Spleen (tissue), 7 donors: ENCODE results near the gene PEPD.

ENCODE experiments used
- CTCF ChIP-seq, 11 experiments: fragments of 200-600 bp in 7 of 11; fragments of 450-650 bp in 4 of 11; sonication (generic) in 4 of 11; IDR thresholded peaks in 8 of 11; conservative IDR thresholded peaks in 3 of 11; 1 replicate in 7 of 11; 2 replicates in 4 of 11; pipeline versions ENCODE4 v1.4.0 to v1.8.0; 2016 to 2021; ENCODE audit warnings: antibody characterized with exemption in 11 of 11, inconsistent platforms in 4 of 11, mild to moderate bottlenecking in 1 of 11
- POLR2A ChIP-seq, 3 donors: fragments of 450-650 bp; IDR thresholded peaks; one replicate each; pipeline ENCODE4 v1.5.1; 2017; ENCODE audit warnings: antibody characterized with exemption in 3 of 3, mild to moderate bottlenecking in 1 of 3
- POLR2AphosphoS5 ChIP-seq, 3 donors: sonication (generic); formaldehyde crosslinking; IDR thresholded peaks; one replicate each; pipeline ENCODE4 v1.5.1; 2017; ENCODE audit warnings: antibody characterized with exemption in 3 of 3
- donor health status: DM: no; HTN: no; CAD: no; lungs with moderate emphysema.
- donor health status: DM: no; HTN: no; CAD: no.
- donor health status: DM: no; HTN: no; CAD: no.

GRCh38 chr19:33437821-33438671, 83.5 kb downstream of the PEPD start:
- TF ChIP-seq POLR2A (IDR thresholded peaks at IDR 0.05) = no peak
- TF ChIP-seq CTCF (IDR thresholded peaks at IDR 0.05 in 8 of 11, conservative IDR thresholded peaks at IDR 0.05 in 3 of 11) = no peak
- no peak for TF ChIP-seq POLR2AphosphoS5 (IDR thresholded peaks at IDR 0.05)
